HG03565 (cell line): Measurements from ENCODE around the gene MLPH.
"Not testable (repeated sequence)": the region's sequence is repeated elsewhere in the genome, so short reads cannot be mapped to it uniquely, and the experiment has no call there.

Experiments
- ATAC-seq: cut with Tn5 transposase; IDR thresholded peaks from one replicate; pipeline ENCODE4 v1.9.1; 2021; ENCODE audit warnings: mild to moderate bottlenecking, moderate library complexity; ENCODE audit not compliant: unreplicated experiment

The MLPH gene

GRCh38 chr2:237456200-237456843, 30.7 kb upstream of the MLPH start:
- no peak for ATAC-seq

GRCh38 chr2:237457388-237457941, 29.6 kb upstream of the MLPH start:
- ATAC-seq, result no peak

DNA sequence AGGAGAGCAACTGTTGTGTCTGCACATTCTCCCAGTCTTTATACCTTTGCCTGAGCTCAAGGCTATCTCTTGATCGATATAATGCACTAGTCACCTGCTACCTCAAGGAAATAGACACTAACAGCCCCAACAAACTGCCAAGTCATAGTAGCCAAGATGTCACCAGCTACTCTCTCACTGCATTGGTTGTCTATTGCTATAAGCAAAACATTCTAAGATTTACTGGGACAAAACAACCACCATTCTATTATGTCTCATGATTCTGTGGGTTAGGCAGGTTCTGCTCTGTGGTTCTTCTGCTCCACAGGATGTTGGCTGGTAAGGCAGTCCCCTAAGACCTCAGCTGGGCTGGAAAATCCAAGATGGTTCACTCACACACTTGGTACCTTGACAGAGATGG, 28.5 kb upstream of the MLPH start:
- ATAC-seq, result no peak

DNA sequence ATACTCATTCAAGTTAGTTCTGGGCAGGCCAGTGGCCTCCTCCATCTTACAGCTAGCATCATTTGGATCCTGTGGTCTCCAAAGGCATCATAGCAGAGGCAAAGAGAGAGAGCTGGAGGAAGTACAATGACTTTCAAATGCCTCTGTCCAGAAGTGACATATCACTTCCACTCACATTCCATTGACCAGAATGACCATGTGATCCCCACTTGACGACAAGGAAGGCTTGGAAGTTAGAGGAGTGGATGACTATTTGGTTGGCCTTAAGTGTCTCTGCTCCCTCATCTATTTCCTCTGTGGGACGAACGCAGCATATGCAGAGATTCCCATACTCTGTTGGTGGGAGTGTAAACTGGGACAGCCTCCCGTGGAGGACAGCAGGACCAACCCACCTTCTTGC, 27.8 kb upstream of the MLPH start:
- no peak for ATAC-seq

- ATAC-seq, result no peak
Measured at GRCh38 chr2:237459741-237460174, 27.3 kb upstream of the MLPH start.

- ATAC-seq, result no peak
Measured at GRCh38 chr2:237464757-237465391, 22.2 kb upstream of the MLPH start.

GRCh38 chr2:237465515-237466148, 21.4 kb upstream of the MLPH start:
- ATAC-seq, result no peak

GRCh38 chr2:237466211-237466610, 20.8 kb upstream of the MLPH start:
- ATAC-seq, result no peak

- ATAC-seq, result no peak
Measured at GRCh38 chr2:237467447-237468179, 19.4 kb upstream of the MLPH start.

- not testable (repeated sequence) for ATAC-seq
Measured at GRCh38 chr2:237469410-237469809, 17.6 kb upstream of the MLPH start.

DNA sequence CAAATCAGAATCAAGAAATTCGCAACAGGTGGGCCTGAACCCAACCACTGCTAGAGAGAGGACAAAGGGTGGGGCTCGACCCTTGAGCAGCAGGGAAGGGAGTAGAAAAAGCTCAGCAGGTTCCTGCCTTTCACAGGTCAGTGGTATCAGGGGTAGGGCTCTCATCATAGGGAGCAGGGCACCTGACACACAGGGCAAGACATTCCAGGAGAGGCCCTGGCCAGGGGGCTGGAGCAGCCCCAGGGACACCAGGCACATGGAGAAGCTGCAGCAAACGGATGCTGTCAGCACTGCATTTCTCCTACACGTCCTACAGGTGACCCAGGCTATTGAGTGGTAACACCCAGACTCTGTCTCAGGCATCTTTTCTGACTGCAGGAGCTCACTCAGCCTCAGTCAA, 17.2 kb upstream of the MLPH start:
- no peak for ATAC-seq

DNA sequence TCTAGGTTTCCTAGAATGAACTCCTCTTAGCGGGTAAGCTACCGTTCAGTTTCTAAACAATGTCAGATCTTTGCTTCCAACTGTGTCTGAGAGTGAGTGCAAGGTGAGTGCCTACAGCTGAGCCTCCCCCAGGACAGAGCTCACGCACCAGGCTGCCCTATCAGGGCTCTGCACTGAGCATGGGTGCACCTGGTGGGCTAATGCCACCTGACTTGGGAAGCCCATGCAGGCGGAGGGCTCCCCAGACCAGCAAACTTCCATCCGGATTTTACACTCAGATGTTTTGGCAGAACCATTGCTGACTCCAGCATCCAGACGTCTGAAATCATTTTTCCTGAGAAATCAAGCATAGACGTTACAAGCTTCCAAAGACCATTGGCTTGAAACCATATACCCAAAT, 16.1 kb upstream of the MLPH start:
- no peak for ATAC-seq

DNA sequence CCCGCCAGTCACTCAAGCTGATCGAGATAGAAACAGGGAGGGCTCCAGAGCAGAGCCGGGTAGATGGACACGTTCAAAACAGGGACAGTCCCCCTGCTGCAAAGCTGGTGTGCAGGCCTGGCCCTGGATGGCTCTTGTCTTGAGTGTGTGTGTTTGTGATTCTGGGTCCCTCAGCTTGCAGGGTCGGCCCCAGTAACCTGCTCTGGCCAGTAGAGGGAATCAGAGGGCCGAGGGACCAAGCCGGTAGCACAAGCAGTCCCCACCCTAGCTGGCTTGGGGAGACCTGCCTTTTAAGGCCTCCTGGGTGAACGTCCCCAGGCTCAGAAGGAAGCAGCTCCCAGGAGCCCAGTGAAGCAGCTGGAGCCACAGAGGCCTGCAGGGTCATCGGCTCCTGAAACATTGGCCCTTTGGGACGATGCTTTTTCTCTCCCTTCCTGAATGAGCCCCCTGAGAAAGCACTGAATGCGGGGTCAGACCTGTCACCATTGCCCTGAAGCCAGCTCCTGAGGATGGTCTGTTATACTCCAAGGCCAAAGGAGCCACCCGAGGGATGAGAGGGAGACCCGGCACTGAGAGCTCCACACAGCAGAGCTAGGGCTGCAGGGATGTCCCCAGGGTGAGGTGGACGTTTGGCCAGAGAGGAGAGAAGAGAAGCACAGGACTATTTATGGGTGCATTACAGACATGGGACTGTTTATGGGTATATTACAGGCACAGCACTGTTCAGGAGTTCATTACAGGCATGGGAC, 15.4 kb upstream of the MLPH start:
- no peak for ATAC-seq

- ATAC-seq, result no peak
Measured at GRCh38 chr2:237472187-237472712, 14.8 kb upstream of the MLPH start.

DNA sequence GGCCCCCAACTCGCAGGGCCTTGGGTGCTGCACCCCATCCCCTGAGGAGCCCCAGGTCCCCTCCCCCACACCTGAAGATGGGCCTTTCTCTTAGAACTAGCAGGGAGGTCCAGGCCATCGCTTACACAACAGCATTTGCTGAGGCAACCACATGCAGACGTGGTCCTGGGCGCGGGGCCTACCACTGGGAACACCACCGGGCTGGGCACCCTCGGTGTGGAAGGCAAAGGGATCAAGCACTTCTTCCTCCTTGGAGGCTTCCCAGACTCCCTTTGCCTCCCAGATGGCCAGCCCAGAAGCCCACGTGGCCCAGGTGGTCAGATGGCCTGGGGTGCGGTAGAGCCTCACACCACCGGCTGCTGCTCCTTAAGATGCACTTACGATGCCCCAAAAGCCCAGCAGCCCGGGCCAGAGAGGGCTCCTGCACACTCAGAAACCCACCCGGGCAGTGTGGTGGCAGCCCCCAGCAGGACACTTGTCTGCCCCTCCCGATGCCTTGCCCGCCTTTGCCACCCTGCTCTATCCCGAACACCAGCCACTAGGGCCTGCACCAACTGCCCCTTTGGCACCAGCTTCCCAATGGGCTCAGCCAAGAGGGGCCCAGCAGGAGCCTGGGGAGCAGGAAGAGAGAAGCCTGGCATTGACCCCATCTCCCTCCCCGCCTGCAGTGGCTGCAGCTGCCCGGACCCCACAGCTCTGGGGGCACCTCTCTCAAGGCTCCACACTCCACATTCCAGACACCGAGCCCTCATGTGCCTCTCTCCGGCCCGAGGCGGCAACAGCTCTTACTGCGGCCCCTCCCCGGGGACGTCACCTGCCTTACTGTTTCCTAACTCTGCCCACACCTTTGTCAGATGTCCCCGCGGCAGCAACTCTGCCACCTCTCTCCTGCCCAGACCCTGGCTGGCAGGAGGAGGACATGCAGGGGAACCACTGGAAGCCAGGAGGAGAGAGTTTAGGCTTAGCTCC, 13.9 kb upstream of the MLPH start:
- no peak for ATAC-seq

GRCh38 chr2:237473878-237474441, 13.1 kb upstream of the MLPH start:
- no peak for ATAC-seq

GRCh38 chr2:237474442-237474911, 12.6 kb upstream of the MLPH start:
- ATAC-seq, result no peak

GRCh38 chr2:237474931-237475703, 11.9 kb upstream of the MLPH start:
- ATAC-seq, result peak; percentile 67
